RWPE1 (cell line): ENCODE results near the gene UST.
"Not testable (repeated sequence)": the region's sequence is repeated elsewhere in the genome, so short reads cannot be mapped to it uniquely, and the experiment has no call there.

Source experiments
- CTCF ChIA-PET: fragments of 350-600 bp; sonication (Branson Sonifier 250); formaldehyde crosslinking; extraction: SDS; loops from one replicate; lab custom pipeline; 2021; lab: Yijun Ruan, JAX
- POLR2A ChIA-PET: fragments of 400-600 bp; formaldehyde crosslinking; extraction: SDS; loops from one replicate; lab custom pipeline; 2020; ENCODE audit warnings: antibody characterized with exemption; ENCODE audit not compliant: low non-redundant PET; lab: Yijun Ruan, JAX
- DNase-seq: peaks from one replicate; pipeline ENCODE4 v3.0.0; 2012; ENCODE audit warnings: low spot score
- H3K27ac ChIP-seq: fragments of 450-650 bp; 2 replicates; pipeline ENCODE4 v1.5.1; 2017
- TF ChIP-seq, protein P1 (sequence below): fragments of 450-650 bp; conservative IDR thresholded peaks from 2 replicates; pipeline ENCODE4 v1.5.1; 2017; ENCODE audit warnings: low read depth, mild to moderate bottlenecking

The UST gene

DNA sequence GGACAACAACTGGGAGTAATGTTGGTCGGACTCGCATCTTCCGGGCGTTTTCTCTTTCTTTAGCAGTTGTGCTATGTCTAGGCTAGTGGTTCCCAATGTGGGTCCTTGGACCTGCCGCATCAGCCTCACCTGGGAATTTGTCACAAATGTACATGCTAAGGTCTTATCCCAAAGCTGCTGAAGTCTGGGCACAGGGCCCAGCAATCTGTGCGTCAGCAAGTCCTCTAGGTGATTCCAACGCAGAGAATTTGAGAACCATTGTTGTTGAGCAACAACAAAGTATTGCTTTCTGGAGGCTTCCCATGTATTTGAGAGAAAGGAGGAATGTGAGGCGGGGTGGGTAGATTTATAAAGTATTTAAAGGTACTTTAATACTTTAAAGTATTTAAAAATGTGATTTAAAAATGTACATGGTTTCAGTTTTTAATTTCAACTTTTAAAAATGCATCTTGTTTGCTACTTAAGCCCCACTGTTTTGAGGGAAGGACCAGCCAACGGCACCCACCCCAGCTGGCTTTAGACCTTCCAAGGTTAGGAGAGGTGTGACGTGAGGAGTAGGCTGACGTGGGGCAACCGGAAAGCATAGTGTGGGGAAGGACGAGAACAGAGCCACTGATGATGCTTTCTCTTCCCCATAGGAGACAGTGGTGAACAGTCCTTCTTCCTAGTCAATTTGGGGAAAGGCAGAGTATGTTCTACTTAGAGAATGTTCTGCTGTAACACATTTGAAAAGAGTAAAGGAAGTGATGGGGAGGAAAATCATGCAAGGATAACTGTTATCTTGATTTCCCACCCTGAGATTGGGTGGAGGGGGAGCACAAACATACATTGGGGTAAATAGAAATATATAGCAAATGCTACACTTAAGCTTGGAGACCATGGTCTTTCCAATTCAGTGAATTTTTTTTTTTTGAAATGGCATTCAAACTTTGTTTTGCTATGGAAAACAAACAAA is 4.3 kb downstream of the UST start:
- TF ChIP-seq, protein P1, sequence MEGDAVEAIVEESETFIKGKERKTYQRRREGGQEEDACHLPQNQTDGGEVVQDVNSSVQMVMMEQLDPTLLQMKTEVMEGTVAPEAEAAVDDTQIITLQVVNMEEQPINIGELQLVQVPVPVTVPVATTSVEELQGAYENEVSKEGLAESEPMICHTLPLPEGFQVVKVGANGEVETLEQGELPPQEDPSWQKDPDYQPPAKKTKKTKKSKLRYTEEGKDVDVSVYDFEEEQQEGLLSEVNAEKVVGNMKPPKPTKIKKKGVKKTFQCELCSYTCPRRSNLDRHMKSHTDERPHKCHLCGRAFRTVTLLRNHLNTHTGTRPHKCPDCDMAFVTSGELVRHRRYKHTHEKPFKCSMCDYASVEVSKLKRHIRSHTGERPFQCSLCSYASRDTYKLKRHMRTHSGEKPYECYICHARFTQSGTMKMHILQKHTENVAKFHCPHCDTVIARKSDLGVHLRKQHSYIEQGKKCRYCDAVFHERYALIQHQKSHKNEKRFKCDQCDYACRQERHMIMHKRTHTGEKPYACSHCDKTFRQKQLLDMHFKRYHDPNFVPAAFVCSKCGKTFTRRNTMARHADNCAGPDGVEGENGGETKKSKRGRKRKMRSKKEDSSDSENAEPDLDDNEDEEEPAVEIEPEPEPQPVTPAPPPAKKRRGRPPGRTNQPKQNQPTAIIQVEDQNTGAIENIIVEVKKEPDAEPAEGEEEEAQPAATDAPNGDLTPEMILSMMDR: no peak
- H3K27ac ChIP-seq: no peak overlapping the region
- ChIA-PET CTCF (interaction anchor here (0.6 kb wide), 2 partner anchors 109 to 581 kb away, joined by 3 to 5 read pairs; no protein-coding TSS in a partner anchor), POLR2A (interaction anchor here (0.7 kb wide), 1 partner anchor 236 kb away, joined by 3 read pairs; no protein-coding TSS in a partner anchor)
- no peak for DNase-seq

DNA sequence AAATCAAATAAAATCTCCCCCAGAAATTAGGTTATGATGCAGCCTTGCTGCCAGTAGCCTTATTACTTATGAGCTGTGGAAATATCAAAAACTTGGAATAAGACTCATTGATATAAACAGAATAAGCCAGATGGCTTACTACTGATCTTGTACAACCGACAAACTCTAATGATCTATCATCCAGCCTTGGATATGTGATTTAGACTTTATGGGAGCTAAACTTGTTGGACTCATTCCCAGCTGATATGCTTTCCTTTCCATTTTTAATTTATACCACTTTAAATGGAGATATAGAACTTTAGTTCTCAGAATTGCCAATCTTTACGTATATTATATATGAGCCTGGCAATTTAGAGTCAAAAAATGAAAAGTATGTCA is 5.0 kb downstream of the UST start:
- TF ChIP-seq, protein P1: no peak
- ChIA-PET CTCF (interaction anchor here (0.6 kb wide), 1 partner anchor 580 kb away, joined by 5 read pairs; no protein-coding TSS in a partner anchor), POLR2A (interaction anchor here (0.7 kb wide), 1 partner anchor 235 kb away, joined by 3 read pairs; no protein-coding TSS in a partner anchor)
- no peak overlapping the region for H3K27ac ChIP-seq
- DNase-seq: no peak

DNA sequence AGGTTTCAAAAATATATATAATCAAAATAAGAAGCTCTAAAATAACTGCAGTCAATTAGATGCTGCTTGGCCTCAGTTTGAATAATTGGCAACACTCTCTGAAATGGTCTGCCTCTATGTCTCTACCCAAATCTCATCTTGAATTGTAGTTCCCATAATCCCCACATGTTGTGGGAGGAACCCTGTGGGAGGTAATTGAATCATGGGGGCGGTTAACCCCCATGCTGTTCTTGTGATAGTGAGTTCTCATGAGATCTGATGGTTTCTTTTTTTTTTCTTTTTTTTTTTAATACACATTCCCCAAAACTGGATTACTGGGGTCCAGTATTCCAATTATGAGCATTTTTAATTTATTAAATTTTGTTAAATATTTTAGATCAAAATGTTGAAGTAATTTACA is 8.5 kb downstream of the UST start:
- CTCF ChIA-PET: interaction anchor here (0.6 kb wide), 2 partner anchors 69 to 356 kb away, joined by 3 read pairs; no protein-coding TSS in a partner anchor
- POLR2A ChIA-PET, DNase-seq, H3K27ac ChIP-seq: not testable (repeated sequence)

- H3K27ac ChIP-seq: no peak overlapping the region
- ChIA-PET CTCF (interaction anchor here (0.7 kb wide), 1 partner anchor 92 kb away, joined by 4 read pairs; no protein-coding TSS in a partner anchor), POLR2A (no interaction called here)
- DNase-seq: no peak
- TF ChIP-seq, protein P1: no peak
Measured at GRCh38 chr6:148757944-148758480, 11.2 kb downstream of the UST start.

DNA sequence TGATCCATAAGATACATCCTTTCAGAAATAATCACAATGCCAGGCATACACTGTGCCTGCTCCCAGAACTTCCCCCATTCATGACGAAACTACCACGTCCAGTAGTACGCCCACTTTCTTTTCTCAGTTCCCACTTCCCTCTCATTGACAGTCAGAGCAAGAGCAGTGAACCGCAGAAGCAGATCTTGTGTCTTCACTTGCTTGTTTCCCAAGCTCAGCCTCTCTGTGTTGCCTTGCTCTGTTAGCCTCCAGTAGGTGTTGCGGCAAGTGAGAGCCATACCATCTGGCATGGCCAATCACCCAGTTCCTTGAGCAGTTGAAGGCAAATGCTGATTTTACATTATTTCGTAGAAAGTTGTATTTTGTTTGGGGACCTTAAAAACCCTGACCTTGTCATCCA is 11.7 kb downstream of the UST start:
- ChIA-PET POLR2A (no interaction called here), CTCF (no interaction called here)
- TF ChIP-seq, protein P1: no peak
- no peak overlapping the region for H3K27ac ChIP-seq
- DNase-seq: no peak

DNA sequence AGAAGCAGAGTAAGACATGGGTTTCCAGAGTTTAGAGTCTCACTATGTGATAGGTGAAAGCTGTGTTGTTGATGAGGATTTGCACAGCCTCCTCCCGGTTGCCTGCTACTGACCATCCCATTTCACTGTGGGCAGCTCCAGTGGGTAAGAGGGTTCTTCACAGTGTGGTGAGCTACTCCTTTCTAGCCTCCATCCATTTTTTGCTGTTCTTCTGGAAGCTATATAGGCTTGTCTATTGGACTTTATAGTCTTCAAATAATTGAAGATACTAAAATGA is 13.4 kb downstream of the UST start:
- ChIA-PET POLR2A (no interaction called here), CTCF (interaction anchor here (1.1 kb wide), 1 partner anchor 16 kb away, joined by 5 read pairs; no protein-coding TSS in a partner anchor)
- H3K27ac ChIP-seq: no peak overlapping the region
- TF ChIP-seq, protein P1: no peak
- no peak for DNase-seq
